ENCODE measurements around the gene GPC5.

GPC5 gene

GRCh38 chr13:91456837-91457236 is 58.4 kb downstream of the GPC5 start:
- TF ChIP-seq CEBPB (IDR thresholded peaks at IDR 0.05) (no peak), ZBTB7A (IDR thresholded peaks at IDR 0.05; ENCODE audit: low read depth) (no peak), NFIC (IDR thresholded peaks at IDR 0.05) (no peak)

GRCh38 chr13:91459485-91459884 is 61.1 kb downstream of the GPC5 start:
- no peak for TF ChIP-seq CREB1 (IDR thresholded peaks at IDR 0.05; ENCODE audit: low read depth)
- TF ChIP-seq TCF12 (IDR thresholded peaks at IDR 0.05; ENCODE audit: low read depth) = no peak
- TF ChIP-seq ZBTB7A (IDR thresholded peaks at IDR 0.05; ENCODE audit: low read depth) = no peak
- no peak for TF ChIP-seq YY1 (IDR thresholded peaks at IDR 0.05; ENCODE audit: low read depth)
- no peak for TF ChIP-seq NFIC (IDR thresholded peaks at IDR 0.05)
- TF ChIP-seq TAF1 (IDR thresholded peaks at IDR 0.05; ENCODE audit: low read depth) = no peak
- TF ChIP-seq FOXM1 (IDR thresholded peaks at IDR 0.05; ENCODE audit: borderline replicate concordance, low read depth) = no peak
- no peak for TF ChIP-seq CEBPB (IDR thresholded peaks at IDR 0.05)
- TF ChIP-seq, protein P1, sequence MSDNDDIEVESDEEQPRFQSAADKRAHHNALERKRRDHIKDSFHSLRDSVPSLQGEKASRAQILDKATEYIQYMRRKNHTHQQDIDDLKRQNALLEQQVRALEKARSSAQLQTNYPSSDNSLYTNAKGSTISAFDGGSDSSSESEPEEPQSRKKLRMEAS (IDR thresholded peaks at IDR 0.05) = no peak
- TF ChIP-seq RAD21 (IDR thresholded peaks at IDR 0.05; ENCODE audit: low read depth) = no peak
- TF ChIP-seq TEAD4 (IDR thresholded peaks at IDR 0.05) = no peak
- no peak for TF ChIP-seq EP300 (IDR thresholded peaks at IDR 0.05; ENCODE audit: borderline replicate concordance)
- TF ChIP-seq REST (IDR thresholded peaks at IDR 0.05; ENCODE audit: low read depth) = no peak
- TF ChIP-seq EGR1 (IDR thresholded peaks at IDR 0.05) = no peak
- TF ChIP-seq USF1 (IDR thresholded peaks at IDR 0.05) = no peak

DNA sequence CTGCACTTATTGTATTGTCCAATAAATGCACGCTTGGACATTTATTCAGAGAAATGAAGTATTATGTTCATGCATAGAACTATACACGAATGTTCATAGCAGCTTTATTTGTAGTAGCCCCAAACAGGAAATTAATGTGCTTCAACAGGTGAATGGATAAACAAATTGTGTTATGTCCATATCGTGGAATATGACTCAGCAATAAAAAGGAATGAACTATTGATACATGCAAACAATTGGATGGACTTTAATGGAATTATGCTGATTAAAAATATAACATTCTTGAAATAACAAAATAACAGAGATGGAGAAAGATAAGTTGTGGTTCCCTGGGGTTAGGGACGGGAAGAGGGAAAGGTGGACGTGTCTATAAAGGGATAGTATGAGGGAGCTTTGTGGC is 65.9 kb downstream of the GPC5 start:
- no peak for TF ChIP-seq EGR1 (IDR thresholded peaks at IDR 0.05)
- no peak for TF ChIP-seq FOXM1 (IDR thresholded peaks at IDR 0.05; ENCODE audit: borderline replicate concordance, low read depth)
- TF ChIP-seq, protein P1 (IDR thresholded peaks at IDR 0.05) = no peak
- TF ChIP-seq EP300 (IDR thresholded peaks at IDR 0.05; ENCODE audit: borderline replicate concordance) = no peak
- TF ChIP-seq CREB1 (IDR thresholded peaks at IDR 0.05; ENCODE audit: low read depth) = no peak
- TF ChIP-seq USF1 (IDR thresholded peaks at IDR 0.05) = no peak
- no peak for TF ChIP-seq RAD21 (IDR thresholded peaks at IDR 0.05; ENCODE audit: low read depth)
- no peak for TF ChIP-seq REST (IDR thresholded peaks at IDR 0.05; ENCODE audit: low read depth)
- TF ChIP-seq TCF12 (IDR thresholded peaks at IDR 0.05; ENCODE audit: low read depth) = no peak
- TF ChIP-seq NFIC (IDR thresholded peaks at IDR 0.05) = no peak

DNA sequence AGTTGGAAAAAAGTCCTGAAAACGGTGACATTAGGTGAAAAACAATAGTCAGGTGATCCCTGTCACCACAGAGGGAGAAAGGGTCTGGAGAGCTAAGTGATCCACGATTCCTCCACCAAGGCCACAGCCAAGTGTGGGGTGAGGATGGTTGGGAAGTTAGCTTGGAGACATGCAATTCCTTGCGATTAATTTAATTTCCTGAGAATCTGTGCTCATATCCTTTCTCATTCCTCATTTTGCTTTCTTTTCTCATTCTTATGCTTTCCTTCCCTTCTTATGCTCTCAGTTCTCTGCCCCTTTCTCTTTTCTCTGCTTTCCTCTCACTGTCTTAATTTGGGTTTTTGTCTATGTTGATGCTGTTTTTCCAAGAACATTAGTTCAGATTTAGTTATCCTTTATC is 68.8 kb downstream of the GPC5 start:
- TF ChIP-seq FOXM1 (IDR thresholded peaks at IDR 0.05; ENCODE audit: borderline replicate concordance, low read depth) = no peak
- no peak for TF ChIP-seq TEAD4 (IDR thresholded peaks at IDR 0.05)
- no peak for TF ChIP-seq TAF1 (IDR thresholded peaks at IDR 0.05; ENCODE audit: low read depth)
- no peak for TF ChIP-seq CREB1 (IDR thresholded peaks at IDR 0.05; ENCODE audit: low read depth)
- no peak for TF ChIP-seq ZBTB7A (IDR thresholded peaks at IDR 0.05; ENCODE audit: low read depth)
- TF ChIP-seq, protein P1 (IDR thresholded peaks at IDR 0.05) = no peak
- no peak for TF ChIP-seq RAD21 (IDR thresholded peaks at IDR 0.05; ENCODE audit: low read depth)
- TF ChIP-seq TCF12 (IDR thresholded peaks at IDR 0.05; ENCODE audit: low read depth) = no peak
- no peak for TF ChIP-seq EP300 (IDR thresholded peaks at IDR 0.05; ENCODE audit: borderline replicate concordance)
- TF ChIP-seq NFIC (IDR thresholded peaks at IDR 0.05) = no peak
- TF ChIP-seq REST (IDR thresholded peaks at IDR 0.05; ENCODE audit: low read depth) = no peak
- TF ChIP-seq EGR1 (IDR thresholded peaks at IDR 0.05) = no peak
